Stimulated activated naive CD8-positive, alpha-beta T cell treated with anti-CD3 and anti-CD28 coated beads, Interleukin-15, Interleukin-2, amounts not matched to agents 100 ng/mL and 50 ng/mL, for 24 hours (primary cell): ENCODE measurements around the gene RAB41.
"Not testable (repeated sequence)": the region's sequence is repeated elsewhere in the genome, so short reads cannot be mapped to it uniquely, and the experiment has no call there.

Source experiments
- H3K27ac Mint-ChIP-seq: one replicate; pipeline ENCODE4 v1.8.0; 2021; ENCODE audit warnings: mild to moderate bottlenecking, mixed read lengths
- H3K27me3 Mint-ChIP-seq: one replicate; pipeline ENCODE4 v1.8.0; 2021; ENCODE audit warnings: mixed read lengths
- H3K36me3 Mint-ChIP-seq: one replicate; pipeline ENCODE4 v1.8.0; 2021; ENCODE audit warnings: low read depth, mixed read lengths
- H3K4me1 Mint-ChIP-seq: one replicate; pipeline ENCODE4 v1.8.0; 2021; ENCODE audit warnings: low read depth, mixed read lengths
- H3K4me3 Mint-ChIP-seq: one replicate; pipeline ENCODE4 v1.8.0; 2021; ENCODE audit warnings: mild to moderate bottlenecking, mixed read lengths
- H3K9me3 Mint-ChIP-seq: one replicate; pipeline ENCODE4 v1.8.0; 2021; ENCODE audit warnings: mixed read lengths

Gene RAB41

DNA sequence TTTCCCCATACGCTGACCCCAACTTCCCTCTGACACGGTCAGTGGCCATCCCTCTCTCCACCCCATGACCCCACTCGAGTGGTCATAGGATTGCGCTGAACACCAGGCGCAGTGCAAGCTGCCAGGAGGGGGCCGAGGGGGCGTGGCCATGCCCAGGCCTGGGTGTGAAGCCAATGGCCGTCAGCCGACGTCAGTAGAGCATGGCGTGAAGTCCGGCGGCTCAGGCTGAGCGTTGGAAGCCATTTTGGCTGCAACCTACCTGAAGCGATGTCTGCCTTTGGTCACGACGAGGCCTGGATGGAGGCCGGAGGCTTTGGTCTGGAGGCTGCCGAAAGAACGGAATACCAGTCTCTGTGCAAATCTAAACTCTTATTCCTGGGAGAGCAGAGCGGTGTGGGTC is at the start of gene RAB41:
Gene RAB41, plus strand, starts transcription at position 222 of the 400 bp plus-strand sequence. Its CDS starts 46 bp downstream, at position 268.
- H3K36me3 Mint-ChIP-seq = peaks cover 24% of the 10 kb centered on the region
- no peak within 1 kb of the TSS for H3K4me3 Mint-ChIP-seq
- H3K4me1 Mint-ChIP-seq = no peaks in the 10 kb centered on the region
- H3K9me3 Mint-ChIP-seq = no peaks in the 10 kb centered on the region
- no peak within 1 kb of the TSS for H3K27ac Mint-ChIP-seq
- no peaks in the 10 kb centered on the region for H3K27me3 Mint-ChIP-seq

- Mint-ChIP-seq H3K4me3 (peak within 1 kb of the TSS; percentile 39), H3K36me3 (peaks cover 4% of the 10 kb centered on the region), H3K27ac (peak within 1 kb of the TSS; percentile 79), H3K4me1 (peaks cover 54% of the 10 kb centered on the region), H3K27me3 (peaks cover 3% of the 10 kb centered on the region), H3K9me3 (no peaks in the 10 kb centered on the region)
Measured at GRCh38 chrX:70234355-70234754, 47.6 kb upstream of the RAB41 start, which contains the start of gene AWAT1. Gene AWAT1 (plus strand): TSS chrX:70234655. CDS start chrX:70234696, 41 bp downstream.

DNA sequence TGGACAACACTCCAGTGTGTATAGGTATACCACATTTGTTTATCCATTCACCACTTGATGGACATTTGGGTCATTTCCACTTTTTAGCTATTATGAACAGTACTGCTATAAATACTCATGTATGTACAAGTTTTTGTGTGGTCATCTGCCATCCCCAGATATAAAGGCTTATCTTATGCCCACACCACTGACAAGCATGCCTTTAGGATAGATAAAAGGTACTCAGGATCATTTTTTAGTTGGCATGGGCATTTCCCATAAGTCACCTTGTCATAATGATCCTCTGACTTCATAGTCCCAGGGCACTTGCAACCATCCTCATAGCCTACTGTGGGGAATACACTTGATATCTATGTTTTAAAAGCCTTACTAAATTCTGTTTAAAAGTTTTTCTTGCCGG is 41.2 kb upstream of the RAB41 start:
- Mint-ChIP-seq H3K27me3 (no peaks in the 10 kb centered on the region), H3K4me3 (no peak overlapping the region), H3K9me3 (no peaks in the 10 kb centered on the region), H3K27ac (no peak overlapping the region), H3K4me1 (peaks cover 32% of the 10 kb centered on the region), H3K36me3 (no peaks in the 10 kb centered on the region)

DNA sequence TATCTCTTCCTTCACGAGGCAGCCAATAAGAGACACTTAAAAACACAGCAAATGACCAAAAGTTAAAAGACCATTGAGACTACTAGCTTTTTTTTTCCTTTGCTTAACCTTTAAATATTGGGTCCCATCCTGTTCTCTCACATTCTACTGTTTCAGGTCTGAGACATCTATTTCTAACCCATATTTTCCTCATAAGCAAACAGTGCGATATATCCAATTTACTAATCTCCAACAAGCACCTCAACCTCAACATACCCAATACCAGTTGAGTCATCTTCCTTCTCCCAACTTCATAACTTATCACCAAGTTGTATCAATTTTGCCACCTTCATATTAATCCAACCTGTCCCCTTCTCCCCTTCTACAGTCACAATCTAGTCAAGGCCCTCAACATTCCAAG is 40.5 kb upstream of the RAB41 start:
- Mint-ChIP-seq H3K36me3 (no peaks in the 10 kb centered on the region), H3K4me1 (peaks cover 29% of the 10 kb centered on the region), H3K4me3 (no peak overlapping the region), H3K27ac (peak overlapping the region; percentile 47), H3K9me3 (no peaks in the 10 kb centered on the region), H3K27me3 (no peaks in the 10 kb centered on the region)

DNA sequence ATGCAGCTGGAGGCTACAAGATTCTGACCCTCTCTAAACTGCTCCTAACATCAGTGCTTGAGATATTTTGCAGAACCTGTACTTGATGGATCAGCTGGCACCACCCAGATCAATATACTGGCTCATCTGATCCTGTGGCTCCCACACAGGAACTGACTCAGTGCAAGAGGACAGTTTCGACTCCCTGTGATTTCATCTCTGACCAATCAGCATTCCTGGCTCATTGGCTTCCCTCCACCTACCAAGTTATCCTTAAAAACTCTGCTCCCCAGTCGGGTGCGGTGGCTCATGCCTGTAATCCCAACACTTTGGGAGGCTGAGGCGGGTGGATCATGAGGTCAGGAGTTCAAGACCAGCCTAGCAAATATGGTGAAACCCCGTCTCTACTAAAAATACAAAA is 38.4 kb upstream of the RAB41 start:
- not testable (repeated sequence) for H3K36me3 Mint-ChIP-seq, H3K27me3 Mint-ChIP-seq, H3K4me3 Mint-ChIP-seq, H3K9me3 Mint-ChIP-seq, H3K27ac Mint-ChIP-seq
- peaks cover 12% of the 10 kb centered on the region for H3K4me1 Mint-ChIP-seq

- Mint-ChIP-seq H3K27ac (no peak overlapping the region), H3K4me3 (no peak overlapping the region), H3K36me3 (no peaks in the 10 kb centered on the region), H3K9me3 (no peaks in the 10 kb centered on the region), H3K4me1 (peaks cover 12% of the 10 kb centered on the region), H3K27me3 (no peaks in the 10 kb centered on the region)
Measured at GRCh38 chrX:70244881-70245280, 37.1 kb upstream of the RAB41 start.

DNA sequence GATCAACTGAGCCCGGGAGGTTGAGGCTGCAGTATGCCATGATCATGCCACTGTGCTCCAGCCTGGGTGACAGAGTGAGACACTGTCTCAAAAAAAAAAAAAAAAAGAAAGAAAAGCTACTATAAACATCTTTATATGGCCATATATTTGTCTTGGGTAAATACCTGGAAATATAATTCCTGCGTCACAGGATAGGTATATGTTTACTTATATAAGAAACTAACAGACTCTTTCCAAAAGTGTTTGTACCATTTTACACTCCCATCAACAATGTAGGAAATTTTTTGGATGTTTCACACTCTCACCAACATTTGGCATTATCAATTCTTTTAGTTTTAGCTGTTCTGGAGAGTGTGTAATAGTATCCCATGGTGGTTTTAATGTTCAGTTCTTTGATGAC is 34.7 kb upstream of the RAB41 start:
- H3K27me3 Mint-ChIP-seq = no peaks in the 10 kb centered on the region
- H3K4me3 Mint-ChIP-seq = no peak overlapping the region
- peaks cover 5% of the 10 kb centered on the region for H3K4me1 Mint-ChIP-seq
- H3K36me3 Mint-ChIP-seq = no peaks in the 10 kb centered on the region
- H3K27ac Mint-ChIP-seq = no peak overlapping the region
- H3K9me3 Mint-ChIP-seq = no peaks in the 10 kb centered on the region

DNA sequence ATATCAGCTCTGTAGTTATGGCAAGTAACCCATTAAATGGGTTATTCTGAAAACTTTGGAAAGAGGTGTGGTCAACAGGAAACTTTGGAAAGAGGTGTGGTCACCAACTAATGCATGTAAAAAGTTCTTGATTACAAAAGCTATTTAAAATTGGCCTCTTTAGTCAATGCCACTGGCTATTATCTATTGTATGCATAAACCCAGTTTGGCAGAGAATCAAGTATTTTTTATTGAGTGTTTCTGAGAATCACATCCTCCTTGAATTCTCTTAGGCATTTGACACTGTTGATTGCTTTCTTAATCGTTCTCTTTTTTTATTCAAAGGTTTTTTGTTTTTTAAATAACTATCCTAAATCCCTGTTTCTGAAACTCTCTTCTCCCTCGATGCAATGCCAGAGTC is 29.5 kb upstream of the RAB41 start:
- Mint-ChIP-seq H3K27me3 (no peaks in the 10 kb centered on the region), H3K9me3 (no peaks in the 10 kb centered on the region), H3K4me3 (no peak overlapping the region), H3K36me3 (peaks cover 7% of the 10 kb centered on the region), H3K27ac (peak overlapping the region; percentile 90), H3K4me1 (peaks cover 27% of the 10 kb centered on the region)

- H3K27me3 Mint-ChIP-seq = no peaks in the 10 kb centered on the region
- peaks cover 7% of the 10 kb centered on the region for H3K36me3 Mint-ChIP-seq
- peaks cover 27% of the 10 kb centered on the region for H3K4me1 Mint-ChIP-seq
- peak overlapping the region; percentile 90 for H3K27ac Mint-ChIP-seq
- H3K4me3 Mint-ChIP-seq = peak overlapping the region; percentile 31
- no peaks in the 10 kb centered on the region for H3K9me3 Mint-ChIP-seq
Measured at GRCh38 chrX:70253377-70254062, 28.5 kb upstream of the RAB41 start.

GRCh38 chrX:70254063-70254400 is 27.9 kb upstream of the RAB41 start:
- Mint-ChIP-seq H3K9me3 (no peaks in the 10 kb centered on the region), H3K4me3 (peak overlapping the region; percentile 14), H3K4me1 (peaks cover 27% of the 10 kb centered on the region), H3K27me3 (no peaks in the 10 kb centered on the region), H3K27ac (peak overlapping the region; percentile 90), H3K36me3 (peaks cover 7% of the 10 kb centered on the region)

- H3K27me3 Mint-ChIP-seq = no peaks in the 10 kb centered on the region
- H3K27ac Mint-ChIP-seq = peak overlapping the region; percentile 90
- H3K9me3 Mint-ChIP-seq = no peaks in the 10 kb centered on the region
- peaks cover 27% of the 10 kb centered on the region for H3K4me1 Mint-ChIP-seq
- H3K4me3 Mint-ChIP-seq = no peak overlapping the region
- peaks cover 7% of the 10 kb centered on the region for H3K36me3 Mint-ChIP-seq
Measured at GRCh38 chrX:70254909-70255308, 27.1 kb upstream of the RAB41 start.

DNA sequence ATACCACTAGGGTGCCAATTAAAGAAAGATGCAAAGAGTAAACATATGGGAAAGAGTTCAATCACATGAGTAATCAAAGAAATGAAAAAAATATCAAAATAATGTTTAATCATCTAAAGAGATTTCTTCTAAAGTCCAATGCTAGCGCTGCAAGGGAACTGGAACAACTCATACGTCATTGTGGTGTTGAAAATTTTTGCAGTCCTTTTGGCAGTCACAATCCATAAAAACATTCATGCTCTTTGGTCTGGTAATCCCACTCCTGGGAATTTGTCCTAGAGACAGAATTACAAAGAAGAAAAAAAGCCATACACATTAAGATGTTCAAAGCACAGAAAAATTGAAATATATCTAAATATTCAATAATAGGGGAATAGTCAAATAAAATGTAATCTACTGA is 26.5 kb upstream of the RAB41 start:
- no peak overlapping the region for H3K27ac Mint-ChIP-seq
- no peak overlapping the region for H3K4me3 Mint-ChIP-seq
- no peaks in the 10 kb centered on the region for H3K27me3 Mint-ChIP-seq
- H3K36me3 Mint-ChIP-seq = peaks cover 7% of the 10 kb centered on the region
- H3K9me3 Mint-ChIP-seq = no peaks in the 10 kb centered on the region
- H3K4me1 Mint-ChIP-seq = peaks cover 27% of the 10 kb centered on the region

DNA sequence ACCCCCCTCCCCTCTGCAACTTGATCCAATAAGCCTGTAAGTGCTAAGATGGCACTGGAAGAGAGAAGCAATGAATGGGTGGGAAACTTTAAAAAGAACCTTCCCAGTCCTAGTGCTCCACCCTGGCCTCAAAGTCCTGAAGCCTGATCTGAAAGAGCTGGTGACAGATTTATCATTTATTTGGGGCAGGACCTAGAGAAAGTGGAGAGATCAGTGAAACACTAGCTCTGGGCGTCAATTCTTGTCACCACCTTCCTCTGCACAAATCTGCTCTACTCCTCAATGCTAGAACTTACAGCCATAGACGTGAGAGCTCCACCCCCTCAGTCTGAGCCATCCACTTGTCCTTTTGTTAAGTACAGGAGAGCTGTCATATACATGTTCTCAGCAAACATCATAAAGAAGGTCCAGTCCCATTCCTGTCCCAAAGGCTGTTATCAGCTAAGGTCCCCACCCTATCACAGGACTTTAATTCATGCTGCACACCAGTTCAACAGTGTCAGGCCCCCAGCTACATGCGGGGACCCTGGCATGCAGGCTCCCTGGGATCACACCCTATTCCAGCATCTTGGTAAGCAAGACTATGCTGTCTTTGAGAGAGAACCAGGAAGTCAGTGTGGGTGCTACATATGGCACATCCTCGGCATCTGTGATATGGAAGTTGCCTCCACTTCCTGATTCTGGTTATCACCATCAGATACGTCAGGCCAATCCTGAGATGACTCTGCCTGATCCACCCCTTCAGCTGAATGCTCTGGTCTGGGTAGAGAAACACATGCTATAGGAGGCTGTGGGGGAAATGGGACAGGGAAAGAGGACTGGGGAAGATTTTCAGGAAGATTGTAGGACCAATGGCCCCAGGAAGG is 24.3 kb upstream of the RAB41 start:
- Mint-ChIP-seq H3K4me3 (no peak overlapping the region), H3K4me1 (peaks cover 26% of the 10 kb centered on the region), H3K9me3 (no peaks in the 10 kb centered on the region), H3K36me3 (peaks cover 7% of the 10 kb centered on the region), H3K27me3 (no peaks in the 10 kb centered on the region), H3K27ac (no peak overlapping the region)

DNA sequence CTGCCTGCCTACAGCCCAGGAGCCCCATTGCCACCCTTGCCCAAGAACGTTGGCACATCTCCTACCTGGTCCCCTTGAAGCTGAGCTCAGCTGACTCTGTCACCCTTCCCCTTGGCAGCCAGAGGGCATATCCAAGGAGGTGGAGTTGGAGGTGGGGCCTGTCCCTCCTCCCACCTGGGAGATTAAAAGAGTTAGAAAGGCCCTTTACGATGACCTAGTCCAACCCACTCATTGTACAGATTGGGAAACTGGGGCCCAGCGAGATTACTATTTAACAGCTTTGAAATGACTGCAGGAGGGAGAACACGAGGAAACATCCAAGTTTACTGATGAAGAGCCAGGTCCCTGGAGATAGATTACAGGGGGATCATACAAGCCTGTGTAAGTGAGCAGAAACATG is 21.9 kb upstream of the RAB41 start, which contains the start of gene P2RY4:
Gene P2RY4, minus strand, starts transcription at position 101 of the 400 bp plus-strand sequence. CDS start 580 bp downstream, outside the sequence.
- Mint-ChIP-seq H3K27me3 (no peaks in the 10 kb centered on the region), H3K27ac (no peak within 1 kb of the TSS), H3K9me3 (no peaks in the 10 kb centered on the region), H3K4me1 (peaks cover 1% of the 10 kb centered on the region), H3K4me3 (no peak within 1 kb of the TSS), H3K36me3 (no peaks in the 10 kb centered on the region)

- H3K4me3 Mint-ChIP-seq = no peak overlapping the region
- no peaks in the 10 kb centered on the region for H3K27me3 Mint-ChIP-seq
- no peak overlapping the region for H3K27ac Mint-ChIP-seq
- no peaks in the 10 kb centered on the region for H3K4me1 Mint-ChIP-seq
- no peaks in the 10 kb centered on the region for H3K36me3 Mint-ChIP-seq
- H3K9me3 Mint-ChIP-seq = no peaks in the 10 kb centered on the region
Measured at GRCh38 chrX:70262952-70263567, 18.9 kb upstream of the RAB41 start.
